ENCODE data around the gene BBS9. TPM values are rescaled to one million over a fixed set of nuclear protein-coding genes. Genes with fewer than 3 reads are reported as not detected.

Gene BBS9
- total and polyA plus RNA-seq, 9 of the 15 experiments (the other 6 are each of a cell fraction or from before 2014, with no cell fraction given): 0.77 to 3.3 (median 2.4) TPM

DNA sequence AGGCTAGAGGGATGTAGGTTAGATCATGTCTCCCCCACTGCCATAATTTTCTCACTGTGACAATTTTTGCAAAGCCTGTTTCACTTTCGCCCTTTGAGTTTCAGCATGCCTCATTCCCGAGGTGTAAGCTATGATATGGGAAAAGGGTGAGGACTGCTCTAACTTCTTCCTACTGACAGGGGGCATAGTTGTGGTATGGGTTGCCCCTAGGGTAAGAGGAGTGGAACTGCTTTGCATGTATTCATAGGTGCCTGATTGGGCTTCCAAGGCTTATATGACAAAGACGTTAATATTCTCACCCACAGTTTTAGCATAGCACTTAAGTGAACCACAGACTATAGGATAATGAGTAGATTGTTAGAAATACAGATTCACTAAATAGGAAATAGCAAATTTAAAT, 148.7 kb downstream of the BBS9 start:
- 0% methylated on average over 3 of the region's 3 CpGs for WGBS (ENCODE audit: insufficient coverage, low coverage, missing lambda C conversion rate)
- H3K4me3 ChIP-seq: no peak overlapping the region
- TF ChIP-seq, protein P1, sequence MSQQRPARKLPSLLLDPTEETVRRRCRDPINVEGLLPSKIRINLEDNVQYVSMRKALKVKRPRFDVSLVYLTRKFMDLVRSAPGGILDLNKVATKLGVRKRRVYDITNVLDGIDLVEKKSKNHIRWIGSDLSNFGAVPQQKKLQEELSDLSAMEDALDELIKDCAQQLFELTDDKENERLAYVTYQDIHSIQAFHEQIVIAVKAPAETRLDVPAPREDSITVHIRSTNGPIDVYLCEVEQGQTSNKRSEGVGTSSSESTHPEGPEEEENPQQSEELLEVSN (IDR thresholded peaks at IDR 0.05; ENCODE audit: borderline replicate concordance in 1 of 2, extremely low read depth in 1 of 2, insufficient read depth in 1 of 2, insufficient read length in 1 of 2, low read depth in 1 of 2, low read length in 1 of 2, poor library complexity in 1 of 2, severe bottlenecking in 1 of 2): no peak
- TF ChIP-seq, protein P2, sequence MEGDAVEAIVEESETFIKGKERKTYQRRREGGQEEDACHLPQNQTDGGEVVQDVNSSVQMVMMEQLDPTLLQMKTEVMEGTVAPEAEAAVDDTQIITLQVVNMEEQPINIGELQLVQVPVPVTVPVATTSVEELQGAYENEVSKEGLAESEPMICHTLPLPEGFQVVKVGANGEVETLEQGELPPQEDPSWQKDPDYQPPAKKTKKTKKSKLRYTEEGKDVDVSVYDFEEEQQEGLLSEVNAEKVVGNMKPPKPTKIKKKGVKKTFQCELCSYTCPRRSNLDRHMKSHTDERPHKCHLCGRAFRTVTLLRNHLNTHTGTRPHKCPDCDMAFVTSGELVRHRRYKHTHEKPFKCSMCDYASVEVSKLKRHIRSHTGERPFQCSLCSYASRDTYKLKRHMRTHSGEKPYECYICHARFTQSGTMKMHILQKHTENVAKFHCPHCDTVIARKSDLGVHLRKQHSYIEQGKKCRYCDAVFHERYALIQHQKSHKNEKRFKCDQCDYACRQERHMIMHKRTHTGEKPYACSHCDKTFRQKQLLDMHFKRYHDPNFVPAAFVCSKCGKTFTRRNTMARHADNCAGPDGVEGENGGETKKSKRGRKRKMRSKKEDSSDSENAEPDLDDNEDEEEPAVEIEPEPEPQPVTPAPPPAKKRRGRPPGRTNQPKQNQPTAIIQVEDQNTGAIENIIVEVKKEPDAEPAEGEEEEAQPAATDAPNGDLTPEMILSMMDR (IDR thresholded peaks at IDR 0.05 in 2 of 3, conservative IDR thresholded peaks at IDR 0.05 in 1 of 3; ENCODE audit: insufficient read depth in 2 of 3, low read depth in 1 of 3, low read length in 3 of 3): peak in 1 of 3 experiments; percentile 15; a peak in 1 of 6 replicates
- H2AFZ ChIP-seq (ENCODE audit: low read depth, low read length): no peak overlapping the region
- no peaks in the 10 kb centered on the region for H3K79me2 ChIP-seq (ENCODE audit: control insufficient read depth, insufficient read depth, low read length)
- POLR2A ChIA-PET: interaction anchor here (0.6 kb wide), 1 partner anchor 210 kb away, joined by 3 read pairs; no protein-coding TSS in a partner anchor
- no peaks in the 10 kb centered on the region for H3K36me3 ChIP-seq (ENCODE audit: control insufficient read depth, insufficient read depth, low read length)
- no peaks in the 10 kb centered on the region for H3K27me3 ChIP-seq (ENCODE audit: control insufficient read depth in 2 of 2, insufficient read depth in 2 of 2, low read length in 2 of 2)
- intact Hi-C loops (cut with micrococcal nuclease) (no loop called here), in situ Hi-C loops (cut with MboI) (no loop called here)
- peak in 1 of 4 experiments; percentile 1 for DNase-seq (ENCODE audit: extremely low read depth in 1 of 4, low spot score in 3 of 4)
- no peaks in the 10 kb centered on the region for H3K9me3 ChIP-seq (replicated peaks; ENCODE audit: control insufficient read depth, insufficient read depth, low read depth, low read length)
- no peak overlapping the region for H3K9ac ChIP-seq (ENCODE audit: insufficient read depth in 1 of 2, low read depth in 2 of 2, low read length in 2 of 2)
- no peak overlapping the region for H3K4me2 ChIP-seq (ENCODE audit: insufficient read depth, low read length)
- H3K4me1 ChIP-seq (replicated peaks in 1 of 2; ENCODE audit: control insufficient read depth in 2 of 2, insufficient read depth in 2 of 2, low read length in 2 of 2): no peaks in the 10 kb centered on the region
- no peak overlapping the region for H3K27ac ChIP-seq (ENCODE audit: extremely low read depth, low read depth, low read length)
- ATAC-seq: peak; percentile 60; the same call in 1 of the 3 replicates
- H4K20me1 ChIP-seq (replicated peaks; ENCODE audit: control insufficient read depth, insufficient read depth, low read length): no peaks in the 10 kb centered on the region
- no TSS peak for BruUV-seq (replicated peaks)
- H3K9me1 ChIP-seq (ENCODE audit: control insufficient read depth, insufficient read depth, low read length): no peaks in the 10 kb centered on the region
- CTCF ChIA-PET (ENCODE audit: low intra/inter-chr PET ratio): no interaction called here
- FAIRE-seq: no peak

Data from K562 (cell line).